C4-2B (cell line): ENCODE results near the gene CLEC2D.

ENCODE experiments used
- CTCF ChIP-seq: fragments of 450-650 bp; conservative IDR thresholded peaks from 2 replicates; pipeline ENCODE4 v1.5.1; 2017; ENCODE audit warnings: mild to moderate bottlenecking
- ZFX ChIP-seq: fragments of 450-650 bp; IDR thresholded peaks from 2 replicates; pipeline ENCODE4 v1.6.1; 2017

- TF ChIP-seq CTCF: no peak
- TF ChIP-seq ZFX: no peak
These were observed 24.7 kb downstream of the CLEC2D start for GRCh38 chr12:9694241-9694640.
